Osteoblast (primary cell): Measurements from ENCODE around the gene OAF. TPM values are rescaled to one million over a fixed set of nuclear protein-coding genes. Genes with fewer than 3 reads are reported as not detected.
"Not testable (repeated sequence)": the region's sequence is repeated elsewhere in the genome, so short reads cannot be mapped to it uniquely, and the experiment has no call there.

ENCODE experiments used
- DNase-seq: peaks from one replicate; pipeline ENCODE4 v3.0.0; 2011; ENCODE audit warnings: low spot score, mixed read lengths; ENCODE audit not compliant: insufficient read length; ENCODE audit errors: missing footprints
- H2AFZ ChIP-seq: 2 replicates; pipeline ENCODE4 v1.6.0; 2011; ENCODE audit warnings: mild to moderate bottlenecking, low read length
- H3K27ac ChIP-seq: 2 replicates; pipeline ENCODE4 v1.5.1; 2011; ENCODE audit warnings: mild to moderate bottlenecking, low read depth, low read length, moderate library complexity
- H3K27me3 ChIP-seq: 2 replicates; pipeline ENCODE4 v1.6.0; 2012; ENCODE audit warnings: mild to moderate bottlenecking, control low read depth, inconsistent platforms, low read length, moderate library complexity; ENCODE audit not compliant: insufficient read depth
- H3K36me3 ChIP-seq: 2 replicates; pipeline ENCODE4 v1.5.1; 2011; ENCODE audit warnings: mild to moderate bottlenecking, low read length, control low read depth, moderate library complexity; ENCODE audit not compliant: insufficient read depth
- H3K4me1 ChIP-seq: 2 replicates; pipeline ENCODE4 v1.5.1; 2011; ENCODE audit warnings: mild to moderate bottlenecking, low read length, control low read depth, moderate library complexity; ENCODE audit not compliant: insufficient read depth
- H3K4me2 ChIP-seq: 2 replicates; pipeline ENCODE4 v1.6.0; 2011; ENCODE audit warnings: mild to moderate bottlenecking, low read length; ENCODE audit not compliant: insufficient read depth
- H3K4me3 ChIP-seq: fragments of 200-600 bp; sonication (generic); 3 replicates; pipeline ENCODE4 v1.5.1; 2012; ENCODE audit warnings: mild to moderate bottlenecking, low read length, inconsistent platforms; ENCODE audit not compliant: insufficient read depth
- H3K79me2 ChIP-seq: 2 replicates; pipeline ENCODE4 v1.6.0; 2012; ENCODE audit warnings: mild to moderate bottlenecking, low read length, control low read depth, inconsistent platforms; ENCODE audit not compliant: insufficient read depth
- H3K9me3 ChIP-seq: 2 replicates; pipeline ENCODE4 v1.5.1; 2011; ENCODE audit warnings: low read depth, low read length, control low read depth
- H4K20me1 ChIP-seq: 2 replicates; pipeline ENCODE4 v1.6.0; 2012; ENCODE audit warnings: mild to moderate bottlenecking, low read length, control low read depth; ENCODE audit not compliant: insufficient read depth
- total RNA-seq: library from RNA; depleted of rRNA; stranded (reverse); fragments of >200 nt; gene quantifications from 2 replicates; pipeline ENCODE4 v1.2.3, GENCODE V29; 2012
- TF ChIP-seq, protein P1 (sequence below): IDR thresholded peaks from 2 replicates; pipeline ENCODE4 v1.5.1; 2011; ENCODE audit warnings: mild to moderate bottlenecking, low read depth, low read length, moderate library complexity; ENCODE audit errors: extremely low read depth

The OAF gene
- total RNA-seq, 1 donor = 7.2 TPM

DNA sequence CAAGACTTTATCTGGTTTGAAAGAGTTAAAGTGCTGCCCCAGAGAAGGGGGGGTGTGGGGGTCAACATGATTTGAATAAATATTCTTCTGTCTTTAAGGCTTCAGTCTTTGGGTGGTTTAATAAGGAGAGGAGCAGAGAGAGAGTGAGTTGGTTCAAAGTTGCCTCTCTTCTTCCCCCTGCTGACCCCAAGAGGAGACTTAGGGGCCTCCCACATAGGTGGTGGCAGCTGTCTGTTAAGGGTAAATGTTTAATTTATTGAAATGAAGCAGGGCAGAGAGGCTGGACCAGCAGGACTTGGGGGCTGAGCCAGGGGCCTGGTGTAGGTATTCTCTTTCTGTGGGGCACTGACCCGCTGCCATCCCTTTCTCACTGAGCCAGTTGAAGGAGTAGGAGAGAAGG, 34.6 kb downstream of the OAF start:
- H3K4me3 ChIP-seq = no peak overlapping the region
- DNase-seq = peak; percentile 55
- H3K4me2 ChIP-seq = no peak overlapping the region
- H2AFZ ChIP-seq = no peak overlapping the region
- no peaks in the 10 kb centered on the region for H3K79me2 ChIP-seq
- H3K36me3 ChIP-seq = no peaks in the 10 kb centered on the region
- H4K20me1 ChIP-seq = no peaks in the 10 kb centered on the region
- H3K9me3 ChIP-seq = no peaks in the 10 kb centered on the region
- H3K4me1 ChIP-seq = peaks cover 11% of the 10 kb centered on the region
- TF ChIP-seq, protein P1, sequence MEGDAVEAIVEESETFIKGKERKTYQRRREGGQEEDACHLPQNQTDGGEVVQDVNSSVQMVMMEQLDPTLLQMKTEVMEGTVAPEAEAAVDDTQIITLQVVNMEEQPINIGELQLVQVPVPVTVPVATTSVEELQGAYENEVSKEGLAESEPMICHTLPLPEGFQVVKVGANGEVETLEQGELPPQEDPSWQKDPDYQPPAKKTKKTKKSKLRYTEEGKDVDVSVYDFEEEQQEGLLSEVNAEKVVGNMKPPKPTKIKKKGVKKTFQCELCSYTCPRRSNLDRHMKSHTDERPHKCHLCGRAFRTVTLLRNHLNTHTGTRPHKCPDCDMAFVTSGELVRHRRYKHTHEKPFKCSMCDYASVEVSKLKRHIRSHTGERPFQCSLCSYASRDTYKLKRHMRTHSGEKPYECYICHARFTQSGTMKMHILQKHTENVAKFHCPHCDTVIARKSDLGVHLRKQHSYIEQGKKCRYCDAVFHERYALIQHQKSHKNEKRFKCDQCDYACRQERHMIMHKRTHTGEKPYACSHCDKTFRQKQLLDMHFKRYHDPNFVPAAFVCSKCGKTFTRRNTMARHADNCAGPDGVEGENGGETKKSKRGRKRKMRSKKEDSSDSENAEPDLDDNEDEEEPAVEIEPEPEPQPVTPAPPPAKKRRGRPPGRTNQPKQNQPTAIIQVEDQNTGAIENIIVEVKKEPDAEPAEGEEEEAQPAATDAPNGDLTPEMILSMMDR = no peak
- H3K27me3 ChIP-seq = peaks cover 72% of the 10 kb centered on the region
- H3K27ac ChIP-seq = no peak overlapping the region

GRCh38 chr11:120248551-120249278, 37.9 kb downstream of the OAF start:
- Histone ChIP-seq H3K9me3 (no peaks in the 10 kb centered on the region), H4K20me1 (no peaks in the 10 kb centered on the region), H2AFZ (no peak overlapping the region), H3K79me2 (no peaks in the 10 kb centered on the region), H3K36me3 (no peaks in the 10 kb centered on the region), H3K4me2 (peak overlapping the region; percentile 31), H3K27me3 (peaks cover 47% of the 10 kb centered on the region), H3K4me3 (no peak overlapping the region), H3K4me1 (peaks cover 11% of the 10 kb centered on the region), H3K27ac (no peak overlapping the region)
- peak; percentile 88 for DNase-seq
- TF ChIP-seq, protein P1 = no peak

GRCh38 chr11:120249279-120250262, 38.7 kb downstream of the OAF start:
- peaks cover 11% of the 10 kb centered on the region for H3K4me1 ChIP-seq
- no peak overlapping the region for H3K4me2 ChIP-seq
- no peak overlapping the region for H3K4me3 ChIP-seq
- H3K9me3 ChIP-seq = no peaks in the 10 kb centered on the region
- H3K36me3 ChIP-seq = no peaks in the 10 kb centered on the region
- no peak overlapping the region for H2AFZ ChIP-seq
- no peak for DNase-seq
- TF ChIP-seq, protein P1 = no peak
- H3K27me3 ChIP-seq = peaks cover 48% of the 10 kb centered on the region
- H3K79me2 ChIP-seq = no peaks in the 10 kb centered on the region
- no peak overlapping the region for H3K27ac ChIP-seq
- no peaks in the 10 kb centered on the region for H4K20me1 ChIP-seq

- H3K27ac ChIP-seq, H4K20me1 ChIP-seq, H3K4me1 ChIP-seq, H3K4me3 ChIP-seq, H3K79me2 ChIP-seq, H3K4me2 ChIP-seq, H3K36me3 ChIP-seq, H3K9me3 ChIP-seq, DNase-seq, H2AFZ ChIP-seq: not testable (repeated sequence)
- H3K27me3 ChIP-seq = peaks cover 55% of the 10 kb centered on the region
Observed at GRCh38 chr11:120253377-120253776, 42.5 kb downstream of the OAF start.
